ENCODE measurements around the gene EHD2.
"Not testable (repeated sequence)": the region's sequence is repeated elsewhere in the genome, so short reads cannot be mapped to it uniquely, and the experiment has no call there.

The EHD2 gene

DNA sequence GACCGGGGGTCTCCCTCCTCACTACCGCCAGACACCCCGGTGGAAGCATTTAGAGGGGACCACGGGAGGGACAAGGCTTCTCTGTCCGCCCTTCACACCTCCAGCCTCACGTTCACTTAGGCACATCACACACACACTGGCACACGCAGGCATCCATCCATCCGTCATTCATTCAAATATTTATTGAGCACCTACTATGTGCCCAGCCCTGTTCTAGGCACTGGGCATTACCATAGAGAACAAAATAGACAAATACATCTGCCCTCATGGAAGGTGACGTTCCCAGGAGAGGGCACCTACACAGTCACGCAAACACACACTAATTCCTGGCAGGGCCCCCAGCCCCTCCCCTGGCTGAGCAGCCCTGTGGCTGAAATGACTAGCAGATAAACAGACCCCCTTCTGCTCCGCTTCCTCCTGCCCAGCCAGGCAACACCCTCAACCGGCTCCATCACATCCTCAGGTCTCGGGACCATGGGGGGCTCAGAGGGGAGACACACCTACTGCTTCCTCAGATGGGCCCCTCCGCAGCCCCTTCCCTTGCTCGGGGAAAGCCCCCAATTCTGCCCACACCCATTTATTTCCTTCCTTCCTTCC, 28.4 kb downstream of the EHD2 start:
- in situ Hi-C loops (cut with MboI; ENCODE audit: low sequenced_read_pairs) = no loop called here

DNA sequence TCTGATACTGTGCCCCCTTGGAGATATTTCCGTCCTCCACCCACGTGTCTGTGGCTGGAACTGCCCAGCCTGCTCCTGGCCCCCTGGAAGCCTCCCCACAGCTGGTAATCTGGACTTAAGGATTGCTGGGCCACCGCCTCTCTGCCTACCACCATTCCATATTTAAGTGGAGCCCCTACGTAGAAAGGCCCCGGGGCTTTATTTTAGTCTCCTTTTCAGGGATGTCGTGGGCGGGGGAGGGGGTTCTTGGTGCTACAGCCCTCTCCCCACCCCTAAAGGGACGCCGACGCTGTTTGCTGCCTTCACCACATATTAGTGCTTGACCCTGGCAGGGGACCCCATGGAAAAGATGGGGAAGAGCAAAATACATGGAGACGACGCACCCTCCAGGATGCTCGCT, 29.4 kb downstream of the EHD2 start:
- in situ Hi-C loops (cut with MboI; ENCODE audit: low sequenced_read_pairs) = no loop called here

DNA sequence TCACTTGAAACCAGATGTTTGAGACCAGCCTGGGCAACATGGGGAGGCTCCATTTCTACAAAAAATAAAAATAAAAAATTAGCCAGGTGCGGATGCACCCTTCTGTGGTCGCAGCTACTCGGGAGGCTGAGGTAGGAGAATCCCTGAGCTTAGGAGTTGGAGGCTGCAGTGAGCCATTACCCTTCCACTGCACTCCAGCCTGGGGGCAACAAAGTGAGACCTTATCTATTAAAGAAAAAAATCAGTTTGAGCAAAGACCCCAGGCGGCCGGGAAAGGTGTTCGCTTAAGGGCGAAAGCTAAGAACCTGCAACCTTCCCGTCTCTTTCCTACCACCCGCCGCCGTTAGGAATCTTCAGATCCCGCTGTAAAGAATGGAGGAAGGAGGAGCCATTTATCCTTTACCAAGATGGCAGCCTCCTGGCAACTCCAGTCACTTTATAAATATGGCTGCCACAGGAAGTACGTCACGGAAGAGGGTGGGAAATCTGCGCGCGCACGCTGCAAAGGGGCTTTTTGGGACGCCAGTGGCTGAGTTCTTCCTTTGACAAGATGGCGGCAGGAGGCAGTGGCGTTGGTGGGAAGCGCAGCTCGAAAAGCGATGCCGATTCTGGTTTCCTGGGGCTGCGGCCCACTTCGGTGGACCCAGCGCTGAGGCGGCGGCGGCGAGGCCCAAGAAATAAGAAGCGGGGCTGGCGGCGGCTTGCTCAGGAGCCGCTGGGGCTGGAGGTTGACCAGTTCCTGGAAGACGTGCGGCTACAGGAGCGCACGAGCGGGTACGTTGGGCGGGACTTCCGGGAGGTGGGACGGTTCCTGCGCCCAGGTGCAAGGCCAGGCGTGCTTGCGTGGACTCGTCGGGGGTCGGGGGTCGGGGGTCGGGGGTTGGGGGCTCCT, 32.0 kb downstream of the EHD2 start, which contains the start of gene NOP53:
TSS of gene NOP53 (plus strand) at position 537 of the 892 bp plus-strand sequence. CDS start at position 551, 14 bp downstream.
- in situ Hi-C loops (cut with MboI; ENCODE audit: low sequenced_read_pairs) = no loop called here

DNA sequence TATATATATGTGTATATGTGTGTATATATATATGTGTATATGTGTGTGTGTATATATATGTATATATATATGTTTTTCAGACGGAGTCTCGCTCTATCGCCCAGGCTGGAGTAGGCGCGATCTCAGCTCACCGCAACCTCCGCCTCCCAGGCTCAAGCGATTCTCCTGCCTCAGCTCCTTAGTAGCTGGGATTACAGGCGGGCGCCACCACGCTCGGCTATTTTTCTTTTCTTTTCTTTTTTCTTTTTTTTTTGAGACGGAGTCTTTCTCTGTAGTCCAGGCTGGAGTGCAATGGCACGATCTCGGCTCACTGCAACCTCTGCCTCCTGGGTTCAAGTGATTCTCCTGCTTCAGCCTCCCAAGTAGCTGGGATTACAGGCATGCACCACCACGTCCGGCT, 32.9 kb downstream of the EHD2 start:
- in situ Hi-C loops (cut with MboI; ENCODE audit: low sequenced_read_pairs) = not testable (repeated sequence)

DNA sequence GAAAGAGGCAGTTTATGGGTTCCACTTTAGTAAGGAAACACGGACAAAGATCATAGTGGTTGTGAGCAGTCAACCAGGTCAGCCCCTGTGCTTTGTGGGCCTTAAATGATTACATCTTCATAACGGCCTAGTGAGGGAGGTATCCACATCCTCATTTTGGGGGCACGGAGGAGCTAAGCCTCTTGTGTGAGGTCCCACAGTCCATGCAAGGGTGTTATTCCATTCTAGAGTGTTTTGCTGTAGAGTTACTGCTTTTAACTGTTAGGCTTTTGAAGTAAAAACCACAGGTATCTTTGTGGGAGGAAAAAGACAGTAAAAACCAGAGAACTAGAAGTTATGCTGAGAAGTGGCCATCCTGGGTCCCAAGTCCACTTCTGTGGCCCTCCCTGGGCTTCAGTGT, 36.1 kb downstream of the EHD2 start:
- in situ Hi-C loops (cut with MboI; ENCODE audit: low sequenced_read_pairs) = no loop called here

DNA sequence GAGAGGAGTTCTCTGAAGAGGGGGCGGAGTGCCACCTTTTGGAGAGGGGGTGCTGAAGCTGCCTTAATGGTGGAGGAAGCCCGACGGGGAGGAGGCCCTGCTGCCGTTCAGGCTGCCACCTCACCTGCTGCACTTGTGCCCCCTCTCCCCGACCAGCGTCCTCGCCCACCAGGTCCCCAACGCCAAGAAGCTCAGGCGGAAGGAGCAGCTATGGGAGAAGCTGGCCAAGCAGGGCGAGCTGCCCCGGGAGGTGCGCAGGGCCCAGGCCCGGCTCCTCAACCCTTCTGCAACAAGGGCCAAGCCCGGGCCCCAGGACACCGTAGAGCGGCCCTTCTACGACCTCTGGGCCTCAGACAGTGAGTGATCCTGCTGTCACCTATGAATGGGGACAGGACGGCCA, 37.5 kb downstream of the EHD2 start:
- in situ Hi-C loops (cut with MboI; ENCODE audit: low sequenced_read_pairs) = no loop called here

DNA sequence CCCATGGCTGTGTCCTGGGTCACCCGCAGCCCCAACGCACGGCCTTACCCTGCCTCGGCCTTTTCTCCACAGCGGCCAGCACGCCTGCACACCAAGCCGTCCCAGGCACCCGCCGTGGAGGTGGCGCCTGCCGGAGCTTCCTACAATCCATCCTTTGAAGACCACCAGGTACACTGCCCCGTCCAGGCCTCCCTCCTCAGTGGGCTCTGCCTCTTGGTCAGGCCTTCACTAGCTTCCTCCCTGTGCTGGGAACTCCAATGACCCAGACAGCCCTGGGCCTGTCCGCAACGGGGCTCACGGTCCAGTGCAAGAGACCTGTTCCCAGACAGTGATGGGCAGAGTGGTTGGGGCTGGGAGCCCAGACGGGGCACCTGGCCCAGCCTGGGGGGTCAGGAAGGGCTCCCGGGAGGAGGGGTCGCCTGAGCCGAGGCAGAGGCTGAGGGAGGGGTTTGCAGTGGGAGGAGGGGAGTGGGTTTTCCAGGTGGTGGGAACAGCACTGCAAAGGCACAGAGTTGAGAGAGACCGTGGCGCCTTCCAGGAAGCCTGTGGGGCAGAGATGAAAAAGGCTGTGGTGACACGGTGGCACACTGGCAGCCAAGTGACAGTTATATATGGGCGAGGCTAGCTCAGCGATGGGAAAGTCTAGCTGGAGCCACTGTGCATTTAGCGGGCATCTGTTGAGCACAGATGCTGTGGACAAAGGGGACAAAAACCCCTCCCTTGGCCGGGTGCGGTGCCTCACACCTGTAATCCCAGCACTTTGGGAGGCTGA, 39.4 kb downstream of the EHD2 start:
- in situ Hi-C loops (cut with MboI; ENCODE audit: low sequenced_read_pairs) = no loop called here

DNA sequence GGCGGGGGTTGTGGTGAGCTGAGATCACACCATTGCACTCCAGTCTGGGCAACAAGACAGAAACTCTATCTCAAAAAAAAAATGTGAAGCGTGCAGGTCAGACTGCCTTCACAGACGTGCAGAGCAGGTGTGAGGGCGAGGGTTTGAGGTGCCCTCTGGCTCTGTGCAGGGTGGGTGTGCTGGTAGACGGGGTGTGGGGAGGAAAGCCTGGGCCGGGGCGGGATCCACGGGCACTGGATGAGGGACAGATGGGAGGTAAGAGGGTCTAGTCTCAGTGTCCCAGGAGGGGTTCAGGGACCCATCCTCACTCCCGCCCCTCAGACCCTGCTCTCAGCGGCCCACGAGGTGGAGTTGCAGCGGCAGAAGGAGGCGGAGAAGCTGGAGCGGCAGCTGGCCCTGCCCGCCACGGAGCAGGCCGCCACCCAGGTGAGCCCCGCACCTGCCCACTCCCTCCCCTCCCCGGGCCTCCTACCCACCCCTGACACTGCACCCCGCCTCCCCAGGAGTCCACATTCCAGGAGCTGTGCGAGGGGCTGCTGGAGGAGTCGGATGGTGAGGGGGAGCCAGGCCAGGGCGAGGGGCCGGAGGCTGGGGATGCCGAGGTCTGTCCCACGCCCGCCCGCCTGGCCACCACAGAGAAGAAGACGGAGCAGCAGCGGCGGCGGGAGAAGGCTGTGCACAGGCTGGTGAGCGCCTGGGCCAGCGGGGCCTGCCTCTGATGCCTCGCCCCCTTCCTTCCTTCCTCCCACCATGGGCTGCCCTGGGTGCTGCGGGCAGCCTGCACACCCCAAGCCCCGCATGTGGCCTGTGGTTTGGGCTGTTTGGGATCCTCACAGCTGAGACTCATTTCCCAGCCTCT, 41.2 kb downstream of the EHD2 start:
- in situ Hi-C loops (cut with MboI; ENCODE audit: low sequenced_read_pairs) = no loop called here

DNA sequence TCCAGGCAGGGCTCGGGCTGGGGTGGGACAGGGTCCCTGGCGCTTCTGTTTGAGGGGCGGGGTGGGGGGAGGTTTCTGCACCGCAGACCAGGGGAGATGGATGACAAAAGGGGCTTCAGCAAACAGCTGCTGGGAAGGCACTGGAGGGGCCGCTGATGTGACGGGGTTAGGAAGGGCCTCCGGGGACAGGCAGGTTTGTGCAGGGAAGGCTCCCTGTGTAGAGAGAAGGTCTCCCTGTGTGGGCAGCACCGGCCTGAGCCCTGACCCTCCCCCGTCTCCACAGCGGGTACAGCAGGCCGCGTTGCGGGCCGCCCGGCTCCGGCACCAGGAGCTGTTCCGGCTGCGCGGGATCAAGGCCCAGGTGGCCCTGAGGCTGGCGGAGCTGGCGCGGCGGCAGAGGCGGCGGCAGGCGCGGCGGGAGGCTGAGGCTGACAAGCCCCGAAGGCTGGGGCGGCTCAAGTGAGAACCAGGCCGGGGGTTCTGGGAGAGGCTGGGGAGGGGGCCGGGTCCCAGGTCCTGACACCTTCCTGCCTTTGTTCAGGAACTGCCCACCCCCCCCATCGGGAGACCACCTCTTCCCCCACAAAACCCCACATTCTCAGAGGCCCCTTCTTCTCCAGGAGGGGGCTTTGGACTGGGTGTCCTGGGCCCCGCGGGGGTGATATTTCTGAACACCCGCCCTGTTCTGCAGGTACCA, 42.0 kb downstream of the EHD2 start:
- in situ Hi-C loops (cut with MboI; ENCODE audit: low sequenced_read_pairs) = no loop called here

DNA sequence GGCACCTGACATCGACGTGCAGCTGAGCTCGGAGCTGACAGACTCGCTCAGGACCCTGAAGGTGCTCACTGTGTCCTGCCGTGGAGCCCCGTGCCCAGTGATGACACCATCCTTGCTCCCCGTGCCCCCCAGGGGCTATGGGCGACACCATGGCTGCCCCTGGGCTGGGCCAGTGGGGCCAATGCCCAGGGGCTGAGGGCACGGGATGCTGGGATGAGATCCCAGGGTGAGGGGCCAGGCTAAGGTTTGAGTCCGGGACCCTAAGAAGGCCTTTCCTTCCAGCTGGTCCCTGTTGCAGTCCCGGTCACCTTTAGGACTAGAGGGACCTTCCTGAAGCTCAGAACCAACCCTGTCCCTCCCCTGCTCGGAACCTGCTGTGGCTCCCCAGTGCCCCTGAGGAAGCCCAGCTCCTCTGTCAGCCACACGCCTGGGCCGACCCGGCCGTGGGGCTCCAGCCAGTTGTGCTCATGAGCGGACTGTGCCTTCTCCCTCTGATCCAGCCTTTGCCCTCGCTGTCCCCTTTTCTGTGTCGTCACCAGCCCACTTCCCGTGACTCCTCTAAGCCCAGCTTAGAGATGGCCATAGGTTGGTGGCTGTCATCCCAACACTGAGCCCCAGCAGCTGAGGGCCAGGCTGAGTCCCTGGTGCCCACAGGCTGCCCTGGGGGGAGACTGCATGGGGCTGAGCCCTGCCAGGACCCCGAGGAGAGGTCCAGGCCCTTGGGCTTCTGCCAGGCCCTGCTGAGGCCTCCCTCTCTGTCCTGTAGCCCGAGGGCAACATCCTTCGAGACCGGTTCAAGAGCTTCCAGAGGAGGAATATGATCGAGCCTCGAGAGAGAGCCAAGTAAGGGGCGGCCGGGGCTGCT, 42.8 kb downstream of the EHD2 start:
- in situ Hi-C loops (cut with MboI; ENCODE audit: low sequenced_read_pairs) = no loop called here

DNA sequence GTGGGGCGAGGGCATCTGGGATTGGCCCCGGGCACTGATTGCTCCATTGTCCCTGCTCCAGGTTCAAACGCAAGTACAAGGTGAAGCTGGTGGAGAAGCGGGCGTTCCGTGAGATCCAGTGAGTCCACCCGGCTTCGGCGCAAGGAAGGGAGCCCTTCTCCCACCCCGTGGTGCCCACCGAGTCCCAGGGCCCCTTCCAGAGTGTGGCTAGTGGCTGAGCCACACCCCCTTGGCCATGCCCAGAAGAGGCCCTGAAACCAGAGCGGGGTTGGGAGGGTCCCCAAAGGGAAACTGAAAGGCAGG, 43.4 kb downstream of the EHD2 start:
- in situ Hi-C loops (cut with MboI; ENCODE audit: low sequenced_read_pairs) = no loop called here

DNA sequence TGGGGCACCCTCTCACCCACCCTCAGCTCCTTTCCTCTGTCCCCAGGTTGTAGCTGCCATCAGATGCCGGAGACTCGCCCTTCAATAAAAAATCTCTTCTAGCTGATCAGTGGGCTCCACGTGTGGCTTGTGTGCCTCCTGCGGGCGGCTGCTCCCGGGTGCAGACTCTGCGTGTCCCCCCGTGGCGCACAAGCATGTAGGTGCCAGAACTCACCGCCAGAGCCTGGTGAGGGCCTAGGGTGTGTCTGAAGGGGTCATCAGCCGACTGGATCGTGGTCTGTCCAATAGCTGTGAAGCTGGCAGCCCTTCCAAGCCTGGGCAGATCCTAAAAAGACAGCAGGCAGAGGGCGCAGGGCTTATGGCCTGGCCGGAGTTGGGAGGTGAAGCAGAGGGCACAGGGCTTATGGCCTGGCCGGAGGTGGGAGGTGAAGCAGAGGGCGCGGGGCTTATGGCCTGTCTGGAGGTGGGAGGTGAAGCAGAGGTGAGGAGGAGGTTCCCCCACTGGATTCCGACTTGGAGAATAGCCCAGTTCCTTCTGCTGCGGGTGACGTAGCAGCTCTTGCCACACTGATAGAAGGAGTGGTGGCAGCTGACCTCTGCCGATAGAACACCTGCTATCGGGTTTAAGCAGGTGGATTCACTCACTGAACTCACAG, 43.9 kb downstream of the EHD2 start:
- in situ Hi-C loops (cut with MboI; ENCODE audit: low sequenced_read_pairs) = no loop called here

DNA sequence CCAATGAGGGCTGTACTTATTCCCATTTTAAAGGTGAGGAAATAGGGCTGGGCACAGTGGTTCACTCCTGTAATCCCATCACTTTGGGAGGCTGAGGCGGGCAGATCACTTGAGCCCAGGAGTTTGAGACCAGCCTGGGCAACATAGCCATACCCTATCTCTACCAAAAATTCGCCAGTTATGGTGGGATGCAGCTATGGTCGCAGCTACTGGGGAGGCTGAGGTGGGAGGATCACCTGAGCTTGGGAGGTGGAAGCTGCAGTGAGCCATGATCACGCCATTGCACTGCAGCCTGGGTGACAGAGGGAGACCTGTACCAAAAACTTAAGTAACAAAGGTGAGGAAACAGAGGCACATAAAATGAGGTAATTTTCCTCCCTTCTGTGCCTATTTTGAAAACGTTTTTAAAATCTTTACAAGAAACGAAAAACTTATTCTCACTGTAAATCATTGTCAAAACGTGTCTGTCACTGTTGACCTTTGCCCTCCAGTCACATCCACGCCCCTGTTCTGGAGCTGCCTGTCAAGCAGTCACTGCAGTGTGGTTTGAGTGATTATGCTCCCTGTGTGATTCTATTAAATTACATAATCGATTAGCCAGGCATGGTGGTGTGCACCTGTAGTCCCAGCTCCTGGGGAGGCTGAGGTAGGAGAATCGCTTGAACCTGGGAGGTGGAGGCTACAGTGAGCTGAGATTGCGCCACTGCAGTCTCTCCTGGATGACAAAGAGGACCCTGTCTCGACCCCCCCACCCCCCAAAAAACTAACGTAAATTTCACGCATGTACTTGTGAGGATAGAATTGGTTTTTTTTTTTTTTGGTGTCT, 44.6 kb downstream of the EHD2 start:
- in situ Hi-C loops (cut with MboI; ENCODE audit: low sequenced_read_pairs) = no loop called here

DNA sequence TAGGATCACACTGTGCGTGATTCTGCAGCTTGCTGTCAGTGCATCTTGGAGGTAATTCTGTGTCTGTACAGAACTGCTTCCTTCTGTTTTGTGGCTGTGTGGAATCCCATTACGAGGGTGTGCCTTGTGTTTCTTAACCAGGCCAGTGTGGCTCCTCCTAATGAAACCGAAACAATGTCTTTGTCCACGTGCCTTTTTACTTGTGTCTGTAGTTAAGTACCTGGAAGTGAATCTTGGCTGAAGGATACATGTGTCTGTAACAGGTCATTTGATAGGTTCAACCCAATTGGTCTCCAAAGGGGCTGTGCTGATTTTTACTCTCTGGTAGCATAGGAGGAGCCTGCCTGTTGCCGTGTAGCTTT, 45.2 kb downstream of the EHD2 start:
- in situ Hi-C loops (cut with MboI; ENCODE audit: low sequenced_read_pairs) = no loop called here

DNA sequence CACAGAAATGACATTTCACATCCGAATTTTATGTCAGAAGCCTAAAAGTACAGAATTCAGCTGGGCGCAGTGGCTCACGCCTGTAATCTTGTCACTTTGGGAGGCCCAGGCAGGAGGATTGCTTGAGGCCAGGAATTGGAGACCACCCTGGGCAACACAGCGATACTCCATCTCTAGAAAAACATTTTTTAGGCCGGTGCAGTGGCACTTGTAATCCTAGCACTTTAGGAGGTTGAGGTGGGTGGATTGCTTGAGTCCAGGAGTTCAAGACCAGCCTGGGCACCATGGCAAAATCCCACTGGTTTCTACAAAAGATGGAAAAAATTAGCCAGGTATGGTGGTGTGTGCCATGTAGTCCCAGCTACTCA, 47.4 kb downstream of the EHD2 start:
- in situ Hi-C loops (cut with MboI; ENCODE audit: low sequenced_read_pairs) = no loop called here

DNA sequence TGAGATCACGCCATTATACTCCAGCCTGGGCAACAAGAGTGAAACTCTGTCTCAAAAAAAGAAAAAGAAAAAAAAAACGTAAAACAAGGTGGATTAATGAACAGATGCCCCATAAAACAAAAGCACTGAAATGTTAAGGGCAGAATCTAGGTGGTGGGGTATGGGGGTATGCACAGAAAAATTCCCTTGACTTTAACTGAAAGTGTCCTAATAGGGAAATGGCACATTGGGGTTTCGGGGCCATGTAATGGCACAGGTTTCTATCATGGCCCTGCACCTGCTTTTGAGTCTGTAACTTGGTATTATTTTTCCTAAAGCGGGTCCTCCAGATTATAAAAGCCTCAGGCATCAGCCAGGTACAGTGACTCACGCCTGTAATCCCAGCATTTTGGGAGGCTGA, 48.3 kb downstream of the EHD2 start:
- in situ Hi-C loops (cut with MboI; ENCODE audit: low sequenced_read_pairs) = no loop called here

DNA sequence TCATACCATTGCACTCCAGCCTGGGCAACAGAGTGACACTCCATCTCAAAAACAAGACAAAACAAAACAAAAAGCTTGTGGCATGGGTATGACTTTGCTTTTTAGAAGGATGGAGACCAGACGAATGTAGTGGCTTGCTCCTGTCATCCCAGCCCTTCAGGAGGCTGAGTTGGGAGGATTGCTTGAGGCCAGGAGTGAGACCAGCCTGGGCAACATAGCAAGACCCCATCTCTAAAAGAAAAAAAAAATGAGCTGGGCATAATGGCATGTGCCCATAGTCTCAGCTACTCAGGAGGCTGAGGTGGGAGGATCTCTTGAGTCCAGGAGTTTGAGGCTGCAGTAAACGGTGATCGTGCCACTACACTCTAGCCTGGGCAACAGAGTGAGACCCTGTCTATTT, 48.9 kb downstream of the EHD2 start:
- in situ Hi-C loops (cut with MboI; ENCODE audit: low sequenced_read_pairs) = no loop called here

DNA sequence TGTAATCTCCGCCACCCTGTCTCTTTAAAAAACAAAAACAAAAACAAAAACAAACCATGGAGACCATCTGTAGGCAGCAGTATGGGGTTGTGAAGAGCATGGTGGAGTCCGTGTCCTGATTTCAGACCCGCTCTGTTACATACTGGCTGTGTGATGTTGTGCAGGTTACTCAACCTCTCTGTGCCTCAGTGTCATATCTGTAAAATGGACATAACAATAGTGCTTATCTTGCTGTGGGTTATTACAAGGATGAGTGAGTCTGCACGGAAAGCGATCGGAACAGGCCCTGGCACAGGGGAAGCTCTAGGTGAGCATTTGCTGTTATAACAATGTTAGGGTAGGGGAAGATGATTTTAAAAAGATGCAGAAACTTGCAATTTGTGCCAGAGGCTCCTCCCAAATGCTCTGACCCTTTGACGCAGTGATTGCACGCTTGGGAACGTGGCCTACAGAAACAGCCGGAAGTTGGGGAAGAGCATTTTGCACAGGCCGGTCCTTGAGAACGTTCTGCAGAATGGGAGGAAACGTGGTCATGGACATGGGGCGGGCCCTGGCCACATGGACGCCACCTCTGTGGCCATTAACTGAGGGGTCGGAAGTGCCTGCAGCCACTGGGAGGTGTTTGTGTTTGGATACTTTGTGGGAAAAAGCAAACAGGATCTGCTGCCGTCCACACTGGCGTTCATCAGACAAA, 49.5 kb downstream of the EHD2 start:
- in situ Hi-C loops (cut with MboI; ENCODE audit: low sequenced_read_pairs) = no loop called here
